Left cardiac atrium (tissue), 4 donors: Measurements from ENCODE around the gene SLAIN1. TPM values are rescaled to one million over a fixed set of nuclear protein-coding genes. Genes with fewer than 3 reads are reported as not detected.

Source experiments
- ATAC-seq, 2 donors: fragments of 200-7000 bp; cut with Tn5 transposase; one replicate each; pipeline ENCODE4 v1.9.1; 2020; ENCODE audit warnings: mild to moderate bottlenecking in 2 of 2, moderate library complexity in 2 of 2
- DNase-seq: peaks from one replicate; pipeline ENCODE4 v3.0.0-alpha.2; 2020
- intact Hi-C, 2 donors: fragments of 100-400 bp; cut with DNase I; formaldehyde crosslinking; loops; one replicate each; pipeline versions ENCODE4 v1.14.1 to v1.15.1; 2022 to 2023
- total RNA-seq, 2 donors: library from RNA; stranded (reverse); fragmentation: NEBNext Ultra II Directional; extraction: Animal tissue kit (Norgen Biotek cat#: 25700); gene quantifications; one replicate each; pipeline ENCODE4 v1.2.1, GENCODE V29; 2021
- donor health status: DM: no; HTN: yes; CAD: no.
- donor health status: DM: no; HTN: yes; CAD: no; lungs with severe emphysema.
- donor health status: DM: yes; HTN: yes; CAD: no.
- donor health status: Dilated cardiomyopathy.

SLAIN1 gene
- total RNA-seq, 2 donors from 2014 or later: 9.1 to 12.0 TPM

DNA sequence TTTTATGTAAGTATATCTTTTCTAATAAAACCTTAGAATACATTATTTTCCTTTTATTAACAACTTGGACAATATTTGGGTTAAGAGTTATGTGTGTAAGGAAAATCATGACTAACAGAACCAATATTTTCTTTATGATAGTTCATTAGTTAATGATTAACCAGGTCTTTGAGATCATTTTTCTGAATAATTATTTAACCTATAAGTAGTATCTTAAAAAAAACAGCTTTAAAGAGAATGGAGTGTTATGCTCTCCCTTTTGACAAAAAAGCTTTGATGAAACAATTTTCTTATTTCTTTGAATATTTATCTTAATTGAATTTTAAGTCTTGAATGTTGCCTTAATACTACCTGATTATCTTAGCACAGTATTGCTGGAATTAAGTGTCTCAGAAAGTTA, 3.8 kb downstream of the SLAIN1 start:
- intact Hi-C loops: no loop called here
- no peak for DNase-seq
- ATAC-seq: no peak

- intact Hi-C loops: no loop called here
- no peak for DNase-seq
- ATAC-seq: no peak
Measured at GRCh38 chr13:77702366-77702765, 4.9 kb downstream of the SLAIN1 start.

- intact Hi-C loops: no loop called here
- DNase-seq (no peak), ATAC-seq (no peak)
Measured at GRCh38 chr13:77703408-77703807, 5.9 kb downstream of the SLAIN1 start.

GRCh38 chr13:77714119-77714755, 16.8 kb downstream of the SLAIN1 start:
- intact Hi-C loops: no loop called here
- no peak for ATAC-seq

DNA sequence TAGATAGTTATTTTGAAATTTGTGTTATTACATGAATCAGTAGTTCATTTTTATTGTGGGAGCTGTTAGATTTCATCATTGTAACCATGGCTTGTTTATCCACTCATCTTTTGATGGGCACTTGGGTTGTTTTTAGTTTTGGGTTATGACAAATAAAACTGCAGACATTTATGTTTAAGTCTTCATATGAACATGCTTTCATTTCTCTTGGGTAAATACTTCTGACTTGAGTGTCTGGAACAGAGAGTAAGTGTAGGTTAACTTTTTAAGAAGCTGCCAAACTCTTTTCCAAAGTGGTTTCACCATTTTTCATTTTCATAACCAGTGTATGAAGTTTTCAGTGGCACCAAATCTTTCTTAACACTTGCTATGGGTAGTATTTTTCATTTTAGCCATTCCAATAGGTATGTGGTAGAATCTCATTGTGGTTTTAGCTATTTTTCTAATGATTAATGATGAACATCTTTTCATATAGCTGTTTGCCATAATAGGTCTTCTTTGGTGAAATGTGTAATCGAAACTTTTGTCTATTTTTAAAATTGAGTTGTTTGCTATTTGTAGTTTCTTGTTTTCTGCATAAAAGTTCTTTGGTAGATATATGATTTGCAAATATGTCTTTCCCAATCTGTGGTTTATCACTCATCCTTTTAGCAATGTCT, 17.9 kb downstream of the SLAIN1 start:
- intact Hi-C loops: no loop called here
- DNase-seq (no peak), ATAC-seq (no peak)

More at GRCh38 chr13:77714119-77714755, 16.8 kb downstream of the SLAIN1 start:
- no peak for DNase-seq

- ATAC-seq (no peak), DNase-seq (no peak)
- intact Hi-C loops: no loop called here
Measured at GRCh38 chr13:77716692-77717091, 19.2 kb downstream of the SLAIN1 start.

DNA sequence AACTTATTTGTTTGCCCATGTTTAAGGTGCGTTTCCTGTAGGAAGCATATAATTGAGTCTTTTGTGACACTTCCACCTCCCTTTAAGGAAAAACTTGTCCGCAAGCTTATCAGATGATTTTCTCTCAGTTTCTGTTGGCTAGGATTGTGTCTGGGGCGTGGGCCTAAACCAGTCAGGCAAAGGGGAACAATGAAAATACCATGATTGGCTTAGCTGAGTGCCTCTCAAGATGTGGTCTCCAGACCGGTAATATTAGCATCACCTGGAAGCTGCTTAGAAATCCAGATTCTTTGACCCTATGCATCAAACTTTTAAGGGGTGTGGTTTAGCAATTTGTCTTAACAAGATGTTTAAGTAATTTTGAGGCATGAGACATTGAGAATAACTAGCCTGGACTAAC, 20.0 kb downstream of the SLAIN1 start:
- ATAC-seq: no peak
- DNase-seq: no peak
- intact Hi-C loops: no loop called here

DNA sequence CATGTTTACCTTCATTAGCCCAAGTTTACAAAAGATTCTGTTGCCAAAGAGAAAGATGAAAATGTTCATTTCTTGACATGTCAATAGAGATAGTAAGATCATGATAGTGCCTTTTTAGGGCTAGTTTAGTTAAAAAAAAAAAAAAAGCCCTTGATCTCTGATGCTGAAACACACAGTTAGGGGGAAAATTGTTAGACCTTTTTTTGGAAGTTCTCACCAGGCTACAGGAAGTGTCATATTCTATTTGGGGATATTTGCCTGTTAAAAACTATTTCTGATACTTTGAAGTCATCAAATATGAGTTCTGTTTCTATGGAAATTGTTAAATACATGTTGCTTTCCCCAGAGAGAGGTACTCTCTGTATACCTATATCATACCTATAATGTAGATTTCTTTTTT, 21.6 kb downstream of the SLAIN1 start:
- intact Hi-C loops: no loop called here
- DNase-seq: no peak
- ATAC-seq: no peak

DNA sequence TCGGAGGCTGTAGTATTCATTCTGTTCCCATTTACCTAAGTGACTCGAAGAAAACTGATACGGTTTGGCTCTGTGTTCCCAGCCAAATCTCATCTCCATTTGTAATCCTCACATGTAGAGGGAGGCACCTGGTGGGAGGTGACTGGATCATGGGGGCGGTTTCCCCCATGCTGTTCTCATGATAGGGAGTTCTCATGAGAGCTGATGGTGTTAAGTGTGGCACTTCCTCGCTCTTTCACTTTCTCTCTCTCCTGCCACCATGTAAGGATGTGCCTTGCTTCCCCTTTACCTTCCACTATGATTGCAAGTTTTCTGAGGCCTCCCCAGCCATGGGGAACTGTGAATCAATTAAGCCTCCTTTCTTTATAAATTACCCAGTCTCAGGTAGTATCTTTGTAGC, 23.5 kb downstream of the SLAIN1 start:
- ATAC-seq (no peak), DNase-seq (no peak)
- intact Hi-C loops: no loop called here

DNA sequence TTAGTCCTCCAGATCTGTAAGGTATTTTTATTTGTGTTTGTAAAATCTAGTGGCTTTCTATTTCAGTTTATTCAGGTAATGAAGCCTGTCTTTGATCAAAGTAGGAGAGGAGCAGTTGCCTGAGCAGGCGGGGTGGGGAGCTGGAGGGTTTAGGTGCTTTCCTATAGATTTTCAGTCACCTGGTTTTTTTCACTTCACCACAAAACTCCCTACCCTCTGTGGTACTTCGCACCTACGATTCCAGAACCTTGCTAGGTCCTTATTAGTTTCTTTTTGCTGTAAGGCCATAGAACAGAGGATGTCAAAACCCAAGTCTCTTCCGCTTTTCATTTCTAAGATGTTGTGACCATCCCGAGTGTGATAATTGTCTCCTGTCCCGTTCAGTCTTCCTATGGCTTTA, 26.6 kb downstream of the SLAIN1 start:
- intact Hi-C loops: no loop called here
- ATAC-seq: no peak
- no peak for DNase-seq

DNA sequence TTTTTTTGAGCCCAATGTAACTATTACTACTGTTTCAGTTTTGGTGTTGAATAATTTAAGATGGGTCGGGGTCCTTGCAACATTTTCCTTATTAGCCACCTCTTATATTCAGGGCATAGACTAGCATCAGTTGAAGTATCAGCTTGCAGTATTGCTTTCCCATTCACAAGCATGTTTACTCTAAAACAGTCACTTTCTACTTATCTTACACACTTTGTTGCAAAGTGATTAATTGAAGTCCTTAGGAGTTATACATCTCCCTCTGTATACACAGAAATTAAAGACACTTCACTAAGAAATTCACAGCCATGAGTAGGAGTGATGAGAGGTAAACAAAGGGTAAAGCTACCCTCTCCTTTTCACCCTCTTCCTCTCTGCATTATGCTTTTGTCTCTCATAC, 27.6 kb downstream of the SLAIN1 start:
- intact Hi-C loops: no loop called here
- ATAC-seq (no peak), DNase-seq (no peak)

DNA sequence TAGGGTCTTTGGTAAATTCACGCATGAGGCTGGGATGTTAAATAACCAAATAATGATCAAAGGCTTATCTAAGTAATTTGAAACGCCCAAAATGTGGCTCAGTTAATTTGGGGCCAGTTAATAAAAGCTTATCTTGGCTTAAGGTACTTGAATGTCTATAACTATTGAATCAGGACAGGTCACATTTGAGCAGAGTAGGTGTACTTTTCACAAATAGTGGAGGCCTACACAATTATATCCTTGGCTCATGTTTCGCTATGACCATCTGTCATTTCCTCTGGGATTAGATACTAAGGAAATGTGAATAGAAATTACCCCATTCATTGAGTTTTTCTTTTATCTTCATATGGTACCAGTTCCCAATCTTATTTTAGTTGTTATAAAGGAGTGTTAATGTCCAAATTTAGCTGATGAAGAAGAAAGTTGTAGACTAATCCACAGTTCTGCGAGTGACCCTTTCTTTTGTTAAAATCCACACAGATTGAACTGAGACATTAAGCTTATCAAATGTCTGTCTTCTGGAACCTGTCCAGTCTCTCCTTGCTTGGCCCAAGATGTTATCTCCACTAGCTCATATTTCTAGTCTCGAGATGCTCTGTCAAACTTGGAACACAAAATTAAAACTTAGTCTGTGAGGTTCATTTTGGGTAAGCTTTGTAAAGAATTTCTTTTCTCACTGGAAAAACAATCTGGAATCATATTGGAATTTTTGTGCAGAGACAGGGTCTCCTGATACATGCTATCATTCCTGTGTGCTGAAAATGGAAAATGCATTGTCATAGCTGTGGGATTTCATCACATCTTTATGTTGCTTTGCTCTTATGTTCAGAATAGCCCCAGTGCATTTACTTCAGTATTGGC, 31.0 kb downstream of the SLAIN1 start:
- intact Hi-C loops: no loop called here
- DNase-seq: no peak
- no peak for ATAC-seq

GRCh38 chr13:77729502-77730221, 32.2 kb downstream of the SLAIN1 start:
- intact Hi-C loops: no loop called here
- DNase-seq (no peak), ATAC-seq (no peak)

GRCh38 chr13:77730572-77730971, 33.1 kb downstream of the SLAIN1 start:
- ATAC-seq (no peak), DNase-seq (no peak)
- intact Hi-C loops: no loop called here

DNA sequence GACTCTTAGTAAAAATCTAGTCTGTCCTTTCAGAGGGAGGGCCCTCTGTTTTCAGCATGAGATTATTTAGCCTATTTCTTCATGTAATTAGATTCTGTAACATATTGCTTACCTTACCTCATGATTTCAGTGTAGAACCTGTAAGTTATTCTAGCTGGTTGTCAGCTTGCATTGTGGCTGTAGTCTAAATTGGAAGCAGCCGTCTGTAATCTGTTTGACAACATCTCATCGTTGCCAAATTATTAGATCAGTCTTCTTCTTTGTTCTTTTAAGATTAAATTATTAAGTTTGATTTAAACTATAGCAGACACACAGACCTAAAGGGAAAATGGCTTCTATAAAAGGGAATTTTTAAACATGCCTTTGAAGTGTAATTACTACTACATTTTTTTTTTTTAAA, 34.8 kb downstream of the SLAIN1 start:
- ATAC-seq (no peak), DNase-seq (no peak)
- intact Hi-C loops: no loop called here

DNA sequence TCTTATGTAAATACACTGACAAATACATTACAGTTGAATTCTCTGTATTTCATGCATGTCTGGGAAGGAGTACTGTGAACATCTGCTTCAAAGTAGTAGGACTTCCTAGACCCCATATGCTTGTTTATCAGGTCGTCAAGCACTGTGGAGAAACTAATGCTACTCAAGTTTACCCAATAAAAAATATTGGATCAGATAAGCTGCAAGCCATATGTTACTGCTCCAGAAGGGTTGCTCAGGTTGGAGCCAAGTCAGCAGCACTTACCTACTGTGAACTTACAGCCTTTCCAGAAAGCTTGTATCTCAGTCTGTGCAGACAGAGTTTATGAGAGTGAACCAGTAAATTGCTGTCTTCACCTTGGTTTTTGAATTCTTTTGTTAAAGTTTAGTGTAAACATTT, 36.2 kb downstream of the SLAIN1 start:
- intact Hi-C loops: no loop called here

DNA sequence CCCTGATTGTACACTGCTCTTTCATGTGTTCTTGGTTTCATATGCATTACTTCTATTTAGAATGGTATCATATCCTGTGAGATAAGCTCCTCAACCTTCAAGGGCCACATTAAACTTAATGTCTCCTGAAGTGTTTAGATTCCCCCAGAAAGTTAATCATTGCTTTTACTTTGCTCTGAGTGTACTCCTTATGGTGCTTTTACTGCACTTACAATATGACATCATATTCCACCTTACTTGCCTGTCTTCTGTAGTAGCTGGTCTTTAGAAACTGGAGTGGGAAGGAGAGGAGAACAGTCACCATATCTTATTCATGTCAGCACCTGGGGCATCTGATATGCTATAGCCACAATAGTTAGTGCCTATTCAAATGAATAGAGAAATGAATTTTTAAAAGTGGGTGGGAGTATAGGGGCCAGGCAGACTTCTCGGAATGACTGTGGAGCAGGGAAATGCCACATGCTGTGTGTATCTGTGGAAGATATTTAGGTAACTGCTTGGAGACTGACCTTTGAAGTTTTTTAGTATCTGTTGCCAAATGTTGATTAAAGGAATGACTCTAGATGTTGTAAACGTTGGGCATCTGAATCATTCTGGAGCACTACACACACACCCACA, 40.2 kb downstream of the SLAIN1 start:
- no peak for DNase-seq
- intact Hi-C loops: no loop called here
- no peak for ATAC-seq

More for the DNA sequence above, 36.2 kb downstream of the SLAIN1 start:
- no peak for ATAC-seq
- no peak for DNase-seq

DNA sequence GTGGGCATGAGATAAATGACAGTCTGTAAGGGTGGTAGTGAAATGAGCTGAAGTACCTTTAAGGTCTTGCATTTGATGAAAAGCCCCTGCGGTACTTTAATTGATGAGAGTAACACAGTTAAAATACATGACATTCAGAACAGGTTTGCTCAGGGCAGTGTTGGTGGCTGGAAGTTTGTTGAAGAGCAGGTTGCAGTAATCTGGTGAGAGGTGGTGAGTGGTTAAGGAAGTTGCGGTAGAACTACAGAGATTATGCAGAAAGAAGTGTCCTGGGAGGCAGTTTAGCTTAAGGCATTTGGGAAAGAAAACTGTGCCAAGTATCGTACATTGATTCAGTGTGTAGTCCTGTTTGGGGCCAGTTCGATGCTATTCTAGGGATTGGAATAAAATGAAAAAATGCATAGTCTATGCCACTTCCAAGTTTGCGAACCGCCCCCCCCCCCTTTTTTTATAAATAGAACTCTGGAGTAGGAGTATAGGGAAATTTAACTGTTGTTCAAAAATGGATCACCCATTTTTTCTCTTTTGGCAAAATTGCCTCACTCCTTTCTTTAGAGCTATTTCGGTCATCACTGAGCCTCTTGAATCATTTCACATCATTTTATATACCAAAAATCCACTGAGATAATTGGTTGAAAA, 42.7 kb downstream of the SLAIN1 start:
- intact Hi-C loops: no loop called here
- no peak for DNase-seq
- no peak for ATAC-seq
